Heart left ventricle (tissue), 13 donors: ENCODE measurements around the gene CARD8.

Source experiments
- POLR2A ChIP-seq, 2 donors: fragments of 450-650 bp; IDR thresholded peaks; one replicate each; pipeline ENCODE4 v1.6.1; 2017; ENCODE audit warnings: antibody characterized with exemption in 2 of 2, mild to moderate bottlenecking in 2 of 2, moderate library complexity in 2 of 2
- TF ChIP-seq, protein P1 (sequence below), 12 donors: fragments of 200-600 bp; sonication (generic) in 4 of 12; IDR thresholded peaks; one replicate each; pipeline versions ENCODE4 v1.5.0 to v1.8.0; 2018 to 2022; ENCODE audit warnings: antibody characterized with exemption in 12 of 12, mild to moderate bottlenecking in 5 of 12
- donor health status: ischemic (EF 13 %, LVEDD 7.1; RV severe dilation, severe dysfunction).
- donor health status: DM: no; HTN: yes; CAD: no.
- donor health status: DM: no; HTN: no; CAD: no.
- donor health status: ischemic (EF 25% LVEDD 6.9; RV normal size, moderate dysfunction).
- donor health status: ischemic (EF 25% LVEDD 5.7; RV mildly dilated, moderate dysfunction).
- donor health status: ischemic (EF 35%, LVEDD 5.7; RV mildly dilated, moderate dysfunction).
- donor health status: nonischemic (EF 11% LVEDD 7.7; RV severe dilation, severe dysfunction).
- donor health status: DM: yes; HTN: yes; CAD: no.
- donor health status: PGD.
- donor health status: ischemic (EF 29% LVEDD 5.4; RV normal size, mild dysfunction).
- donor health status: nonischemic (EF 23%, LVEDD 6.1; RV moderate dilation, normal function).

DNA sequence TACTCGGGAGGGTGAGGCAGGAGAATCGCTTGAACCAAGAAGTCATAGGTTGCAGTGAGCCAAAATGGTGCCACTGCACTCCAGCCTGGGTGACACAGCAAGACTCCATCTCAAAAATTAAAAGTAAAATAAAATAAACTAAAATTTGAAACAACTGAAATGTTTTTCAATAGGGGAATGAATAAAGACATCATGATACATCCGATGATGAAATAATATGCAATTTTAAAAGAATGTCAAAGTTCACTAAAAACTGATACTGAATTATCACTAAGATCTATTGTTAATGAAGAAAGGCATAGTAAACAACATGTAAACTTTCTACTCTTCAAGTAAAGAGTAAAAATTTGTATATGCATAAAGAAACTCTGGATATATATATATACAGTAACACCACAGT, 8.5 kb downstream of the CARD8 start:
- TF ChIP-seq, protein P1, sequence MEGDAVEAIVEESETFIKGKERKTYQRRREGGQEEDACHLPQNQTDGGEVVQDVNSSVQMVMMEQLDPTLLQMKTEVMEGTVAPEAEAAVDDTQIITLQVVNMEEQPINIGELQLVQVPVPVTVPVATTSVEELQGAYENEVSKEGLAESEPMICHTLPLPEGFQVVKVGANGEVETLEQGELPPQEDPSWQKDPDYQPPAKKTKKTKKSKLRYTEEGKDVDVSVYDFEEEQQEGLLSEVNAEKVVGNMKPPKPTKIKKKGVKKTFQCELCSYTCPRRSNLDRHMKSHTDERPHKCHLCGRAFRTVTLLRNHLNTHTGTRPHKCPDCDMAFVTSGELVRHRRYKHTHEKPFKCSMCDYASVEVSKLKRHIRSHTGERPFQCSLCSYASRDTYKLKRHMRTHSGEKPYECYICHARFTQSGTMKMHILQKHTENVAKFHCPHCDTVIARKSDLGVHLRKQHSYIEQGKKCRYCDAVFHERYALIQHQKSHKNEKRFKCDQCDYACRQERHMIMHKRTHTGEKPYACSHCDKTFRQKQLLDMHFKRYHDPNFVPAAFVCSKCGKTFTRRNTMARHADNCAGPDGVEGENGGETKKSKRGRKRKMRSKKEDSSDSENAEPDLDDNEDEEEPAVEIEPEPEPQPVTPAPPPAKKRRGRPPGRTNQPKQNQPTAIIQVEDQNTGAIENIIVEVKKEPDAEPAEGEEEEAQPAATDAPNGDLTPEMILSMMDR (IDR thresholded peaks at IDR 0.05) = no peak
- no peak for TF ChIP-seq POLR2A (IDR thresholded peaks at IDR 0.05)
